AG10803 (cell line): ENCODE measurements around the gene DENND6A.
A peak's percentile ranks its signal among the peaks of the same experiment; 100 is the strongest.

ENCODE experiments used
- DNase-seq: peaks from one replicate; pipeline ENCODE4 v3.0.0; 2010; ENCODE audit warnings: low read depth
- H3K4me3 ChIP-seq: 2 replicates; pipeline ENCODE4 v1.5.1; 2011; ENCODE audit warnings: mild to moderate bottlenecking, low read length, control low read depth
- CTCF ChIP-seq: conservative IDR thresholded peaks from 2 replicates; pipeline ENCODE4 v1.5.1; 2011; ENCODE audit warnings: mild to moderate bottlenecking, low read length, control low read depth, inconsistent platforms

Gene DENND6A

DNA sequence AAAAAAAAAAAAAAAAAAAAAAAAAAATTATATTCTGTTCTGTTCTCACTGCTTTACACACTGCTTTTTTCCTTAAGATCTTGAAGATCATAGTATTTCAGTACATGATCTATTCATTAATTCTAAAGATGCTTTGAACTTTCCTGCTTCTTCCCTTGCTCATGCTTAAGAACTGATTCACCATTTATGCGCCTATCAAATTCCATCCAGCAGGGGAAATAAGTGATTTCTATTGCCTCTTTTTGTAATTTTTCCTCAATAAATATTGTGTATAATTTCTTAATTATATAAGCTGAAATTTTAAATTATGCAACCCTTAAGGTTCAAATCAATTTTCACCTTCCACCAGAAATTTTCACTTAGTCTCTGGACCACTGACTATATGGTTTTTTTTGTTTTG, 10.6 kb downstream of the DENND6A start:
- DNase-seq, result peak; percentile 24
- peak; percentile 48 for TF ChIP-seq CTCF
- no peak overlapping the region for H3K4me3 ChIP-seq

GRCh38 chr3:57681691-57682090, 11.2 kb downstream of the DENND6A start:
- TF ChIP-seq CTCF, result no peak
- DNase-seq, result no peak
- H3K4me3 ChIP-seq, result no peak overlapping the region

DNA sequence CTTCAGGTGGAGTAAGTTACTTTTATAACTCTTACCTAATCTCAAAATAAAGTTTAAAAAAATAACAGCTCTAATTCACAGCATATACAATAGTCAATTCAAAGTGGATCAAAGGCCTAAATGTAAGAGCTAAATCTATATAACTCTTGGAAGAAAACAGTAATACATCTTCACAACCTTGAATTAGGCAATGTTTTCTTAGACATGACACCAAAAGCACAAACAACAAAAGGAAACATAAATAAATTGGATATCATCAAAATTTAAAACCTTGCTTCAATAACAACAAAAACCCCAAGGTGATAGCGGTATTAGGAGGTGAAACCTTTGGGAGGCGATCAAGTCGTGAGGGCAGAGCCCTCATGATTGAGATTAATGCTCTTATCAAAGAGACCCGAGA, 12.8 kb downstream of the DENND6A start:
- DNase-seq, result no peak
- H3K4me3 ChIP-seq, result no peak overlapping the region
- TF ChIP-seq CTCF, result no peak

DNA sequence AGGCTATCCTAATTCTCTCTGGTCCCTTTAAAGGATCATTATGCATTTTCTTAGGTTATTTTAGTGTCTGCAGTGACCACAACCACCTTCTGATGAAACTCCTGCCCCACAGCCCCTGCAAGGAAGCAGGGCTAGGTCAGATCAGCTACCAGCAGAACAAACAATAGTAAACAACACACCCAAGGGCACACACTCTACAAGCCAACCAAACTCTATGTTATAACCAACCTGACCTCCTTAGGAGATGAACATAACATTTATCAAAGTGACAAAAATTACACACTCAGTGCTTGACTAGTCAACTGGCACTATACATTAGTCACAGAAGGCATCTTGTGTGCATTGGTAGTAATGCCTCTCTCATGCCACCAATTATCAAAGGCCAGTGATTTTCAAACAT, 17.3 kb downstream of the DENND6A start:
- H3K4me3 ChIP-seq, result no peak overlapping the region
- no peak for DNase-seq
- no peak for TF ChIP-seq CTCF

DNA sequence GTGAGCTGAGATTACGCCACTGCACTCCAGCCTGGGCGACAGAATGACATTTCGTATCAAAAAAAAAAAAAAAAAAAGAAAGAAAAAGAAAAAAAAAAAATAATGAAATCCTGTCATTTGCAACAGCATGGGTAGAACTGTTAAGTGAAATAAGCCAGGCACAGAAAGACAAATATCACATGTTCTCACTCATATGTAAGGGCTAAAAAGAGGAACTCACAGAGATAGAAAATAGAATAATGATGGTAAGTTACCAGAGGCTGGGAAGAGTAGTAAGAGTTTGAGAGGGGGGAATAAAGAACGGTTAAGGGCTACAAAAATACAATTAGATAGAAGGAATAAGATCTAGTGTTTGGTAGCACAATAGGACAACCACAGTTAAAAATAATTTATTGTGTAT, 19.7 kb downstream of the DENND6A start:
- DNase-seq, result no peak
- no peak overlapping the region for H3K4me3 ChIP-seq
- TF ChIP-seq CTCF, result no peak

- no peak for TF ChIP-seq CTCF
- no peak overlapping the region for H3K4me3 ChIP-seq
- no peak for DNase-seq
These were observed 22.3 kb downstream of the DENND6A start for GRCh38 chr3:57670543-57670942.

DNA sequence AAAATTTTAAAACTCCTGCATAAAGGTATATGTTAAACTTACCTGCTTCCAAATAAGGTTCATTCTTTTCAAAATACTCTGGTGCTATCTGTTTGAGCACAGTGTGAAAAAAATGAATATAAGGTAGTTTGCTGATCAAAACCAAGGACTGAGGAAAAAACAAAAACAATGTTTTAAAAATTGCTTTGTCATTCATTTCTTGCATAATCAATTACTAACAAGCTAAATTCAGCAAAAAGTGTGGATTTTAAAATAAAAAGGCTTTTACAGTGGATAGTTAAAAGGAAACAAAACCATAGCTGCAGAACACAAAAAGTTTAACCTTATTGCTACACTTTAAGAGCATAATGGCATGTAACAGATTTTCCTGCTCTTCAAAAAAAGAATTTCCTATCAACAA, 31.5 kb downstream of the DENND6A start:
- TF ChIP-seq CTCF, result no peak
- no peak for DNase-seq
- no peak overlapping the region for H3K4me3 ChIP-seq
